Suprapubic skin (tissue), 4 donors: ENCODE data around the gene STIM1. TPM values are rescaled to one million over a fixed set of nuclear protein-coding genes. Genes with fewer than 3 reads are reported as not detected.

Source experiments
- DNase-seq, 2 donors: peaks; one replicate each; pipeline ENCODE4 v3.0.0-alpha.2; 2019; ENCODE audit warnings: low spot score in 2 of 2
- H3K27ac ChIP-seq: fragments of 200-600 bp; sonication (generic); one replicate; pipeline ENCODE4 v1.5.1; 2019
- H3K27me3 ChIP-seq: fragments of 200-600 bp; sonication (generic); one replicate; pipeline ENCODE4 v1.5.1; 2019
- H3K36me3 ChIP-seq: fragments of 200-600 bp; sonication (generic); one replicate; pipeline ENCODE4 v1.5.1; 2019
- H3K4me1 ChIP-seq: fragments of 200-600 bp; sonication (generic); one replicate; pipeline ENCODE4 v1.5.1; 2019
- H3K4me3 ChIP-seq: fragments of 200-600 bp; sonication (generic); one replicate; pipeline ENCODE4 v1.5.1; 2019; ENCODE audit warnings: mild to moderate bottlenecking
- H3K9me3 ChIP-seq: fragments of 200-600 bp; sonication (generic); one replicate; pipeline ENCODE4 v1.5.1; 2019
- EP300 ChIP-seq: sonication (generic); formaldehyde crosslinking; IDR thresholded peaks from one replicate; pipeline ENCODE4 v1.6.1; 2017; ENCODE audit warnings: antibody characterized with exemption
- POLR2A ChIP-seq, 2 donors: fragments of 450-650 bp; IDR thresholded peaks; one replicate each; pipeline ENCODE4 v1.6.1; 2017; ENCODE audit warnings: antibody characterized with exemption in 2 of 2, mild to moderate bottlenecking in 2 of 2, moderate library complexity in 2 of 2
- POLR2AphosphoS5 ChIP-seq, 3 donors: sonication (generic); formaldehyde crosslinking; IDR thresholded peaks; one replicate each; pipeline ENCODE4 v1.6.1; 2017; ENCODE audit warnings: antibody characterized with exemption in 3 of 3
- WGBS: methylation state at CpG from one replicate; pipeline ENCODE4 v1.1.5; 2018; 5-methylcytosine and 5-hydroxymethylcytosine counted together
- total RNA-seq, 4 donors: library from RNA; depleted of rRNA; stranded (reverse); fragments of >200 nt; gene quantifications; one replicate each; pipeline ENCODE4 v1.1.0, GENCODE V29; 2016
- TF ChIP-seq, protein P1 (sequence below), 2 donors: fragments of 200-600 bp in 1 of 2; fragments of 450-650 bp in 1 of 2; sonication (generic) in 1 of 2; IDR thresholded peaks; one replicate each; pipeline ENCODE4 v1.5.1; 2016 to 2019; ENCODE audit warnings: antibody characterized with exemption in 2 of 2, mild to moderate bottlenecking in 1 of 2, moderate library complexity in 1 of 2

STIM1 gene
- total RNA-seq, 4 donors from 2014 or later, result 58.4 to 70.2 (median 60.9) TPM

DNA sequence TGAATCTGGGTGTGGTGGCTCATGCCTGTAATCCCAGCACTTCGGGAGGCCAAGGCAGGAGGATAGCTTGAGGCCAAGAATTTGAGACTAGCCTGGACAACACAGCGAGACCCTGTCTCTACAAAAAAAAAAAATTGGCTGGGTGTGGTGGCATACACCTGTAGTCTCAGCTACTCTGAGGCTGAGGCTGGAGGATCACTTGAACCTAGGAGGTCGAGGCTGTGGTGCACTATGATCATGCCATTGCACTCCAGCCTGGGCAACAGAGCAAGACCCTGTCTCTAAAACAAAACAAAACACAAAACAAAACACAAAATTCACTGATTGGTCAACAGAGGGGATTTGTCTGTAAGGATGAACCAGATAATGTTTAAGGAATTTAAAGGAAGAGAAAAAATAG lies 113.7 kb downstream of the STIM1 start:
- Histone ChIP-seq H3K4me3 (no peak overlapping the region), H3K27ac (peak overlapping the region; percentile 67), H3K27me3 (no peaks in the 10 kb centered on the region), H3K9me3 (no peaks in the 10 kb centered on the region), H3K4me1 (peaks cover 52% of the 10 kb centered on the region), H3K36me3 (peaks cover 3% of the 10 kb centered on the region)
- DNase-seq, result no peak
- WGBS, result 94% methylated on average over 3 of the region's 3 CpGs
- TF ChIP-seq, protein P1, sequence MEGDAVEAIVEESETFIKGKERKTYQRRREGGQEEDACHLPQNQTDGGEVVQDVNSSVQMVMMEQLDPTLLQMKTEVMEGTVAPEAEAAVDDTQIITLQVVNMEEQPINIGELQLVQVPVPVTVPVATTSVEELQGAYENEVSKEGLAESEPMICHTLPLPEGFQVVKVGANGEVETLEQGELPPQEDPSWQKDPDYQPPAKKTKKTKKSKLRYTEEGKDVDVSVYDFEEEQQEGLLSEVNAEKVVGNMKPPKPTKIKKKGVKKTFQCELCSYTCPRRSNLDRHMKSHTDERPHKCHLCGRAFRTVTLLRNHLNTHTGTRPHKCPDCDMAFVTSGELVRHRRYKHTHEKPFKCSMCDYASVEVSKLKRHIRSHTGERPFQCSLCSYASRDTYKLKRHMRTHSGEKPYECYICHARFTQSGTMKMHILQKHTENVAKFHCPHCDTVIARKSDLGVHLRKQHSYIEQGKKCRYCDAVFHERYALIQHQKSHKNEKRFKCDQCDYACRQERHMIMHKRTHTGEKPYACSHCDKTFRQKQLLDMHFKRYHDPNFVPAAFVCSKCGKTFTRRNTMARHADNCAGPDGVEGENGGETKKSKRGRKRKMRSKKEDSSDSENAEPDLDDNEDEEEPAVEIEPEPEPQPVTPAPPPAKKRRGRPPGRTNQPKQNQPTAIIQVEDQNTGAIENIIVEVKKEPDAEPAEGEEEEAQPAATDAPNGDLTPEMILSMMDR (IDR thresholded peaks at IDR 0.05), result no peak
- TF ChIP-seq EP300 (no peak), POLR2AphosphoS5 (IDR thresholded peaks at IDR 0.05) (no peak), POLR2A (IDR thresholded peaks at IDR 0.05) (no peak)

DNA sequence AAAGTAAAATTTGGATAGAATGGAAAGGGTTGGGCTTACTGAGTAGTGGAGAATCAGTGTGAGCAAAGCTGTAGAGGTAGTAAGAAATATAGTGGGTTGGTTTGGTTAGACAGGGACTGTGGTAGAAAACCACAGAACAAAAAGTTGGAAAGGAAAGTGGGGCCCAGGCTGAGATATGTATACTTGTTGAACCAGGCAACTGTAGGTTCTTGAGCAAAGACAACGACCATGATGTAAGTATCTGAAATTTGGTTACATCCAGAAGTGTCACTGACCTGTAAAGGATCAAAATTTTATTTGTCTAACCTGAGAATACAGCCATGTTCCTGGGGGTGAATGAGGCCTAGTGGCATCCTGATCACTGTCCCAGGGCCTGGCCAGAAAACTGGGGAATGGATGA lies 114.1 kb downstream of the STIM1 start:
- no peak for DNase-seq
- Histone ChIP-seq H3K27me3 (no peaks in the 10 kb centered on the region), H3K36me3 (peaks cover 3% of the 10 kb centered on the region), H3K27ac (peak overlapping the region; percentile 67), H3K9me3 (no peaks in the 10 kb centered on the region), H3K4me3 (no peak overlapping the region), H3K4me1 (peaks cover 50% of the 10 kb centered on the region)
- 70% methylated on average over 1 of the region's 1 CpG for WGBS
- TF ChIP-seq, protein P1 (IDR thresholded peaks at IDR 0.05), result no peak
- no peak for TF ChIP-seq POLR2A (IDR thresholded peaks at IDR 0.05)
- no peak for TF ChIP-seq EP300

DNA sequence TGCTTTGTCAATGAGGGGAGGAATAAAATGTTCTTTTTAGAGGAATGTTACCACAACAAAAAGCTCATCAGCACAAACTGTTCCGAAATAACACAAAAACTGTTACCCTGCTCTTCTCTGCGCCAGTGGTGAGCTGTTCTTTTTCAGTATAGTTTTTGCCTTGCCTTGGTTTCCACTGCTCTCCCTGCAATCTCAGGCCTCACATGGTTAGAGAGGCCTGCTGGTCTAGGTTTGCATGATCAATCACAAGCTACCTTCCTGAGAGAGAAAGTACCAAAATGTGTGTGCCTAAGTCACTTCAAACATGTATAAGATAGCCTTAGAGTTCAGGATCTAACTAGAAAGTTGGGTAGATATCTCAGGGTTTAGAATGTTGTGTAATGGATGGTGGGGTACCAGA lies 114.6 kb downstream of the STIM1 start:
- no peak for DNase-seq
- H3K9me3 ChIP-seq, result no peaks in the 10 kb centered on the region
- WGBS, result 96% methylated on average over 2 of the region's 2 CpGs
- TF ChIP-seq, protein P1 (IDR thresholded peaks at IDR 0.05), result no peak
- TF ChIP-seq POLR2A (IDR thresholded peaks at IDR 0.05), result no peak
- TF ChIP-seq POLR2AphosphoS5 (IDR thresholded peaks at IDR 0.05), result no peak
- no peak for TF ChIP-seq EP300
- H3K4me1 ChIP-seq, result peaks cover 50% of the 10 kb centered on the region
- H3K27me3 ChIP-seq, result no peaks in the 10 kb centered on the region
- peaks cover 3% of the 10 kb centered on the region for H3K36me3 ChIP-seq
- H3K4me3 ChIP-seq, result no peak overlapping the region
- H3K27ac ChIP-seq, result peak overlapping the region; percentile 53

DNA sequence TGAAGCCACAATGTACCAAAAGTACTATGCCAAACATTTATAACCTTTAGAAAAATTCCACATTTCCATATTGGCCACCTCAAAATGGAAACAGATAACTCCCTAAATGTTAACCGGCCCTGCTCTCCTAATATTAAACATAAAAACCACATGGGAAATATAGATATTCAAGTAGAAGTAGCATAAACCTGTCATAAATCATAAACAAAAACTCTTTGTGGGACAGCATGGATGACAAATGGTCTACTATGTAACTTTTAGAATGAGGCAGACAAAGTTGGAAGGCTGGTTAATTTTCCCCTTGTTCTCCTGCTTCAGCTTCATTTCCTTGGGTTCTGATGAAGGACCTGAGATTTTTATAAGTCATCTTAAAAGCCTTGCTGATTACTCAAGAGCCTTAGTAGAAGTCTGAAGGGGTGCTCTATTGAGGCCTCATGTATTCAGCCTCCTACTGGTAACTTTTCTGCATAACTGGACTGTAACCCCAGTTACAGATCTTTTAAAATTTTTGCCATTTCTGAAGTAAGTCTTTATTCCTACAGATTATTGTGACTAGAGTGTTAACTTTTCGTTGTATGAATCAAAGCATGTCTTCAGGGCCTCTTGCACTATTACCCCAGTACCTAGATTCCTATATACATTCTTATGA lies 116.4 kb downstream of the STIM1 start:
- Histone ChIP-seq H3K4me1 (peaks cover 37% of the 10 kb centered on the region), H3K9me3 (no peaks in the 10 kb centered on the region), H3K4me3 (no peak overlapping the region), H3K27me3 (no peaks in the 10 kb centered on the region), H3K36me3 (peaks cover 3% of the 10 kb centered on the region), H3K27ac (peak overlapping the region; percentile 57)
- WGBS, result 53% methylated on average over 2 of the region's 2 CpGs
- TF ChIP-seq POLR2AphosphoS5 (IDR thresholded peaks at IDR 0.05) (no peak), EP300 (no peak), POLR2A (IDR thresholded peaks at IDR 0.05) (no peak)
- TF ChIP-seq, protein P1 (IDR thresholded peaks at IDR 0.05), result peak in 1 of 2 donors; percentile 6
- no peak for DNase-seq

DNA sequence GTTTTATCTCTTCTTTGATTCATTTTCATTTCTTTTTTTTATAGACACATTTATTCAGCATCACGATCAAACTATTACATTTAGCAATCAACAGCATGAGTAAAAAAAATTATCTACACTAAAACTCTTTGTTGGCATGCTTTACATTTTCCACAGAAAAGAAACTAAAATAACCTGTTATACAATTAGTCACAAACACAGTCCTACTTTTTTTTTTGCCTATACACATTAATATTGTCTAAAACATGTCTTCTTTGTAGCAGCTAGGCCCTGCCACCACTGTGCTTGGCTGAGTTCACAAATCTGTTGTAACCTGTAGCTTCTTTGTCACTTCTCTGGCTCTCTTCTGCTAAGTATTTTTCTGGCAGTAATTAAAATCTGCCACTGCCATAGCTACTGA lies 117.0 kb downstream of the STIM1 start:
- Histone ChIP-seq H3K36me3 (peaks cover 3% of the 10 kb centered on the region), H3K4me3 (no peak overlapping the region), H3K9me3 (no peaks in the 10 kb centered on the region), H3K4me1 (peaks cover 37% of the 10 kb centered on the region), H3K27ac (peak overlapping the region; percentile 55), H3K27me3 (no peaks in the 10 kb centered on the region)
- 35% methylated on average over 1 of the region's 1 CpG for WGBS
- TF ChIP-seq POLR2AphosphoS5 (IDR thresholded peaks at IDR 0.05), result no peak
- TF ChIP-seq, protein P1 (IDR thresholded peaks at IDR 0.05), result no peak
- no peak for TF ChIP-seq EP300
- no peak for TF ChIP-seq POLR2A (IDR thresholded peaks at IDR 0.05)
- DNase-seq, result no peak
